Measurements from ENCODE around the gene CNOT4.

CNOT4 gene

GRCh38 chr7:135509839-135510591 lies at the start of gene CNOT4:
TSS of gene CNOT4 (minus strand) at chr7:135510102. CDS start at chr7:135438331, 71,771 bp downstream.
- peak; percentile 94 to 95 for DNase-seq (ENCODE audit: low read depth in 2 of 2)

- DNase-seq (ENCODE audit: low read depth in 2 of 2), result no peak
Measured at GRCh38 chr7:135558881-135559280, 49.0 kb upstream of the CNOT4 start.

- peak; percentile 39 to 45 for DNase-seq (ENCODE audit: low read depth in 2 of 2)
Measured at GRCh38 chr7:135558337-135558767, 48.5 kb upstream of the CNOT4 start.

GRCh38 chr7:135557455-135558336 lies 47.8 kb upstream of the CNOT4 start, which contains the start of gene NUP205:
TSS of gene NUP205 (plus strand) at chr7:135557917. CDS start at chr7:135557945, 28 bp downstream.
- peak; percentile 58 to 62 for DNase-seq (ENCODE audit: low read depth in 2 of 2)

GRCh38 chr7:135553346-135553745 lies 43.4 kb upstream of the CNOT4 start:
- DNase-seq (ENCODE audit: low read depth in 2 of 2), result no peak

GRCh38 chr7:135552148-135552547 lies 42.2 kb upstream of the CNOT4 start:
- DNase-seq (ENCODE audit: low read depth in 2 of 2), result no peak

GRCh38 chr7:135550196-135550595 lies 40.3 kb upstream of the CNOT4 start:
- no peak for DNase-seq (ENCODE audit: low read depth in 2 of 2)

GRCh38 chr7:135541029-135541428 lies 31.1 kb upstream of the CNOT4 start:
- no peak for DNase-seq (ENCODE audit: low read depth in 2 of 2)

GRCh38 chr7:135539629-135540028 lies 29.7 kb upstream of the CNOT4 start:
- DNase-seq (ENCODE audit: low read depth in 2 of 2), result no peak

GRCh38 chr7:135538376-135538775 lies 28.5 kb upstream of the CNOT4 start:
- DNase-seq (ENCODE audit: low read depth in 2 of 2), result no peak

GRCh38 chr7:135537905-135538304 lies 28.0 kb upstream of the CNOT4 start:
- DNase-seq (ENCODE audit: low read depth in 2 of 2), result no peak

GRCh38 chr7:135537453-135537852 lies 27.6 kb upstream of the CNOT4 start:
- no peak for DNase-seq (ENCODE audit: low read depth in 2 of 2)

GRCh38 chr7:135536150-135536549 lies 26.2 kb upstream of the CNOT4 start:
- no peak for DNase-seq (ENCODE audit: low read depth in 2 of 2)

- DNase-seq (ENCODE audit: low read depth in 2 of 2), result no peak
Measured at GRCh38 chr7:135527025-135527424, 17.1 kb upstream of the CNOT4 start.

- no peak for DNase-seq (ENCODE audit: low read depth in 2 of 2)
Measured at GRCh38 chr7:135525426-135525825, 15.5 kb upstream of the CNOT4 start.

- no peak for DNase-seq (ENCODE audit: low read depth in 2 of 2)
Measured at GRCh38 chr7:135523146-135523545, 13.2 kb upstream of the CNOT4 start.

GRCh38 chr7:135522509-135522908 lies 12.6 kb upstream of the CNOT4 start:
- DNase-seq (ENCODE audit: low read depth in 2 of 2), result no peak

GRCh38 chr7:135519871-135520270 lies 10.0 kb upstream of the CNOT4 start:
- no peak for DNase-seq (ENCODE audit: low read depth in 2 of 2)

GRCh38 chr7:135519233-135519688 lies 9.4 kb upstream of the CNOT4 start:
- DNase-seq (ENCODE audit: low read depth in 2 of 2), result no peak

- no peak for DNase-seq (ENCODE audit: low read depth in 2 of 2)
Measured at GRCh38 chr7:135518748-135519147, 8.8 kb upstream of the CNOT4 start.

GRCh38 chr7:135517060-135517459 lies 7.2 kb upstream of the CNOT4 start:
- no peak for DNase-seq (ENCODE audit: low read depth in 2 of 2)

GRCh38 chr7:135514856-135515255 lies 5.0 kb upstream of the CNOT4 start:
- no peak for DNase-seq (ENCODE audit: low read depth in 2 of 2)
